CD8-positive, alpha-beta memory T cell (primary cell): Measurements from ENCODE around the gene TXNDC5. TPM values are rescaled to one million over a fixed set of nuclear protein-coding genes. Genes with fewer than 3 reads are reported as not detected.

ENCODE experiments used
- CTCF ChIA-PET: fragments of 350-600 bp; sonication (Branson Sonifier 250); formaldehyde crosslinking; loops from one replicate; lab custom pipeline; 2021; ENCODE audit warnings: antibody characterized with exemption; lab: Charles Lee
- POLR2A ChIA-PET: fragments of 350-600 bp; sonication (Branson Sonifier 250); formaldehyde crosslinking; loops from one replicate; lab custom pipeline; 2021; ENCODE audit warnings: antibody characterized with exemption; lab: Charles Lee
- DNase-seq, 5 donors: peaks; one replicate each; pipeline versions ENCODE4 v3.0.0 to v3.0.0-alpha.2; 2020 to 2022; ENCODE audit warnings: mixed read lengths in 1 of 5
- H3K27ac ChIP-seq: one replicate; pipeline ENCODE4 v1.7.0; 2013; ENCODE audit warnings: low read depth, mild to moderate bottlenecking, low read length, moderate library complexity
- H3K27me3 ChIP-seq: 2 replicates; pipeline ENCODE4 v1.7.0; 2013; ENCODE audit warnings: low read length, mild to moderate bottlenecking; ENCODE audit not compliant: insufficient read depth, poor library complexity, severe bottlenecking
- H3K36me3 ChIP-seq: 2 replicates; pipeline ENCODE4 v1.7.0; 2013; ENCODE audit warnings: mild to moderate bottlenecking, low read length, moderate library complexity; ENCODE audit not compliant: insufficient read depth
- H3K4me1 ChIP-seq: 2 replicates; pipeline ENCODE4 v1.7.0; 2013; ENCODE audit warnings: mild to moderate bottlenecking, low read length, moderate library complexity; ENCODE audit not compliant: insufficient read depth
- H3K4me3 ChIP-seq: 2 replicates; pipeline ENCODE4 v1.7.0; 2013; ENCODE audit warnings: mild to moderate bottlenecking, low read length
- H3K9me3 ChIP-seq: 2 replicates; pipeline ENCODE4 v1.7.0; 2013; ENCODE audit warnings: mild to moderate bottlenecking, low read length
- H3K27ac Mint-ChIP-seq, 8 donors: one replicate each; pipeline ENCODE4 v1.8.0; 2020 to 2021; ENCODE audit warnings: mixed read lengths in 8 of 8, mild to moderate bottlenecking in 6 of 8, inconsistent platforms in 3 of 8, moderate library complexity in 3 of 8
- H3K27me3 Mint-ChIP-seq, 2 donors: one replicate each; pipeline ENCODE4 v1.8.0; 2020 to 2021; ENCODE audit warnings: mixed read lengths in 2 of 2, mild to moderate bottlenecking in 1 of 2, moderate library complexity in 1 of 2
- H3K36me3 Mint-ChIP-seq, 3 donors: one replicate each; pipeline ENCODE4 v1.8.0; 2020 to 2021; ENCODE audit warnings: mixed read lengths in 3 of 3, inconsistent platforms in 1 of 3, mild to moderate bottlenecking in 1 of 3
- H3K4me1 Mint-ChIP-seq, 3 donors: one replicate each; pipeline ENCODE4 v1.8.0; 2020 to 2021; ENCODE audit warnings: mixed read lengths in 3 of 3, inconsistent platforms in 1 of 3, mild to moderate bottlenecking in 1 of 3
- H3K4me3 Mint-ChIP-seq, 7 donors: one replicate each; pipeline ENCODE4 v1.8.0; 2020 to 2021; ENCODE audit warnings: mixed read lengths in 7 of 7, mild to moderate bottlenecking in 6 of 7, moderate library complexity in 4 of 7, inconsistent platforms in 2 of 7
- H3K9me3 Mint-ChIP-seq, 5 donors: one replicate each; pipeline ENCODE4 v1.8.0; 2020 to 2022; ENCODE audit warnings: mixed read lengths in 5 of 5, mild to moderate bottlenecking in 3 of 5, moderate library complexity in 2 of 5, inconsistent platforms in 1 of 5
- polyA plus RNA-seq: library from polyadenylated mRNA; unstranded; fragments of 300-500 nt; fragmentation: Illumina TruSeq; gene quantifications from one replicate; pipeline ENCODE4 v1.2.3, GENCODE V29; 2021
- total RNA-seq, 2 experiments: library from RNA; stranded (reverse); gene quantifications; one replicate each; pipeline ENCODE4 v1.2.3, GENCODE V29; 2021

The TXNDC5 gene
- total and polyA plus RNA-seq, 3 experiments from 2014 or later: 34.7 to 79.8 (median 77.9) TPM

DNA sequence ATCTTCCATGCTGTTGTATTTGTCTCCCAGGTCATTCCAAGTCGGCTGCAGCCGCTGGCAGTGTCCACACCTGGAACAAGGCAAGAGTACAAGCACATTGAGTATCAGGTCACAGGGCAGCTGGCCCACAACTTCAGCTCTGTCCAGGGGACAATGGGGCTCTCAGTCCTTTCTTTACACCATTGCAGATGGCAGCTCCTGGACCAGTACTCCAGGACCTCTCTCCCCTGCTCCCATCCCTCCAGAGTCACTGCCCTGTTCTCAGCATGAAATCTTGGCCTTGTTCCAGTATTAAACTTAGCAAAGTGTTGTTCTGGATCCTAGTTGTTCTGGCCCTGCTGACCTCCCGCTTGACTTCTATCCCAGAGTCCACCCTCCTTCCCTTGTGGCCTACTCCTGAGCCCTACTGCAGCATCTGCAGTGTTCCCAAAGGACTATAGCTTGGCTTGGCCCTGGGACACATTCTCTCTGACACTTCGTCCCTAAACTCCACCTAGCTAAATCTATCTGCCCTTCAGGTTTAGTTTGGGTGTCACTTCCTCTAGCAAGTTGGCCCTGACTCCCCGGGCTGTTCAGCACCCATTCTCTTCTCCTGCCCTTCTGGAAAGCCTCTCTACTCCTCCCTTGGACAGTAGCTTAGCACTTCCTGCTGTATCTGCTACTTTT is 5.8 kb downstream of the TXNDC5 start:
- Histone ChIP-seq H3K4me3 (no peak overlapping the region), H3K36me3 (peaks cover 12% of the 10 kb centered on the region), H3K4me1 (peaks cover 7% of the 10 kb centered on the region), H3K27ac (no peak overlapping the region), H3K9me3 (no peaks in the 10 kb centered on the region), H3K27me3 (no peaks in the 10 kb centered on the region)
- ChIA-PET POLR2A (no interaction called here), CTCF (no interaction called here)
- H3K36me3 Mint-ChIP-seq: peaks cover 0 to 48% (median 17%) of the 10 kb centered on the region in 3 donors
- DNase-seq: no peak
- peaks cover 11 to 15% (median 11%) of the 10 kb centered on the region in 3 donors for H3K4me1 Mint-ChIP-seq
- no peaks in the 10 kb centered on the region for H3K9me3 Mint-ChIP-seq
- peak overlapping the region in 3 of 8 donors; percentile 39 to 52 (median 45) for H3K27ac Mint-ChIP-seq
- H3K4me3 Mint-ChIP-seq: no peak overlapping the region
- peaks cover 0 to 2% of the 10 kb centered on the region in 2 donors for H3K27me3 Mint-ChIP-seq

DNA sequence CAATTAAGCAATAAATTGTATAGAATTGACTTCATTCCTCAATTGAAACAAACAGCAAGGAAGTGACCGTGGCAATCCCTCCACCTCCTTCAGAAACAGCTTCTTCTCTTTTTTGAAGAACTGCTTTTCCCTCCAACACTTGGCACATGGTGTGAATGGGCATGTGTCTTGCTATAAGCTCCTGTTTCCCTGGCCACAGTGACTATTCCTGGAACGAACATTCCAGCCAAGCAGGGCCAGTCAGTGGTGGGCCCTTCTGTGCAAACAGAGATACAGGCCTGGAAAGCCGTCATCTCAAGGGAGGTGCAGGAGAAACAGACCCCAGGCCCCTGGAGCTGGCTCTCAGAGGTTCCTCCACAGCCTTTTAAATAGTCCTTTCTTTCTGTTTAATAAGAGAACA is 6.9 kb downstream of the TXNDC5 start:
- peaks cover 0 to 2% of the 10 kb centered on the region in 2 donors for H3K27me3 Mint-ChIP-seq
- Histone ChIP-seq H3K27me3 (no peaks in the 10 kb centered on the region), H3K9me3 (no peaks in the 10 kb centered on the region), H3K36me3 (peaks cover 12% of the 10 kb centered on the region), H3K4me1 (no peaks in the 10 kb centered on the region), H3K4me3 (no peak overlapping the region), H3K27ac (no peak overlapping the region)
- H3K27ac Mint-ChIP-seq: peak overlapping the region in 1 of 8 donors; percentile 17
- H3K4me1 Mint-ChIP-seq: peaks cover 2 to 8% (median 4%) of the 10 kb centered on the region in 3 donors
- CTCF ChIA-PET: no interaction called here
- no peak for DNase-seq
- POLR2A ChIA-PET: no interaction called here
- H3K4me3 Mint-ChIP-seq: no peak overlapping the region
- peaks cover 0 to 58% (median 18%) of the 10 kb centered on the region in 3 donors for H3K36me3 Mint-ChIP-seq
- H3K9me3 Mint-ChIP-seq: no peaks in the 10 kb centered on the region

DNA sequence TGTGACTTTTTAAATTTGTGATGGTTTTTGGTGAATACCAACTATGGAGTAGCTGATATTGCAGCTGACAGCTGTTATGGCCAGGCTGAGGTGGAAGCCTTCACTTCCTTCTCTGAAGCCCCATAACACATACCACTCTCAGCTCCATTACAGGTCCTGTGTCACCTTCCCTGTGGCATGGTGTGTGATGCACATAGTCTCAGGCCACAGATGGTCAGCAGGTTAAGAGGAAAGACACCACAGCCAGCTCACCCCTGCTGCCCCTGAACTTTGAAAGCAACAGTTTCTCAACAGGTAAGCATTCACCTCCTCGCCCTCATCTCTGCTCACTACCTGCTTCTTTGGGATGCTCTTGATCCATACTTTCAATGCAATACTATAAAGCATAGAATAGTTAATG is 7.7 kb downstream of the TXNDC5 start:
- CTCF ChIA-PET: no interaction called here

DNA sequence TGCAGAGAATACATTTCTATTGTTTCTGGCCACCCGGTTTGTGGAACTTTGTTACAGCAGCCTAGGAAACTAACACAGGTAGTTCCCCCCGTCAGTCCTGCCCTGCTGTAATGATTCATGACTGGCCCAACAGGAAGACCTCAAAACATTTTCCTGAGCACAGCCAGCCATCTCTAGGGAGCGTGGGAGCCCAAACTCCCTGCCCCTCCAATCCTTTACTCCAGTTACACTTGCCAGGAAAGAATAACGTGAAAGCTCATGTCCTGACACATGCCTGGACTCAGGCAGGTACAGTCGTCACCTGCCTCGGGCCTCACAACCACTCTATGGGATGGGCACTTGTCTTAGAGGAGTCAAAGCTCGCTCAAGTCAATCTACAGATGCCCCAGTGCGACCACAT is 8.4 kb downstream of the TXNDC5 start:
- no peak for DNase-seq
- H3K27me3 ChIP-seq: no peaks in the 10 kb centered on the region
- H3K36me3 Mint-ChIP-seq: peaks cover 0 to 72% (median 28%) of the 10 kb centered on the region in 3 donors
- no peaks in the 10 kb centered on the region for H3K9me3 ChIP-seq
- peaks cover 0 to 2% of the 10 kb centered on the region in 2 donors for H3K27me3 Mint-ChIP-seq
- H3K27ac Mint-ChIP-seq: no peak overlapping the region
- H3K9me3 Mint-ChIP-seq: no peaks in the 10 kb centered on the region
- H3K27ac ChIP-seq: no peak overlapping the region
- H3K4me1 ChIP-seq: no peaks in the 10 kb centered on the region
- H3K36me3 ChIP-seq: peaks cover 12% of the 10 kb centered on the region
- peaks cover 0 to 8% (median 2%) of the 10 kb centered on the region in 3 donors for H3K4me1 Mint-ChIP-seq
- ChIA-PET CTCF (no interaction called here), POLR2A (no interaction called here)
- no peak overlapping the region for H3K4me3 ChIP-seq
- no peak overlapping the region for H3K4me3 Mint-ChIP-seq

More for the DNA sequence above, 7.7 kb downstream of the TXNDC5 start:
- peaks cover 0 to 66% (median 22%) of the 10 kb centered on the region in 3 donors for H3K36me3 Mint-ChIP-seq
- no peak for DNase-seq
- no peak overlapping the region for H3K4me3 ChIP-seq
- no peaks in the 10 kb centered on the region for H3K9me3 Mint-ChIP-seq
- H3K4me3 Mint-ChIP-seq: no peak overlapping the region
- H3K9me3 ChIP-seq: no peaks in the 10 kb centered on the region
- no peaks in the 10 kb centered on the region for H3K4me1 ChIP-seq
- H3K36me3 ChIP-seq: peaks cover 12% of the 10 kb centered on the region
- peaks cover 0 to 2% of the 10 kb centered on the region in 2 donors for H3K27me3 Mint-ChIP-seq
- H3K4me1 Mint-ChIP-seq: peaks cover 0 to 8% (median 4%) of the 10 kb centered on the region in 3 donors
- H3K27ac ChIP-seq: no peak overlapping the region
- POLR2A ChIA-PET: no interaction called here
- no peaks in the 10 kb centered on the region for H3K27me3 ChIP-seq
- H3K27ac Mint-ChIP-seq: peak overlapping the region in 1 of 8 donors; percentile 8

DNA sequence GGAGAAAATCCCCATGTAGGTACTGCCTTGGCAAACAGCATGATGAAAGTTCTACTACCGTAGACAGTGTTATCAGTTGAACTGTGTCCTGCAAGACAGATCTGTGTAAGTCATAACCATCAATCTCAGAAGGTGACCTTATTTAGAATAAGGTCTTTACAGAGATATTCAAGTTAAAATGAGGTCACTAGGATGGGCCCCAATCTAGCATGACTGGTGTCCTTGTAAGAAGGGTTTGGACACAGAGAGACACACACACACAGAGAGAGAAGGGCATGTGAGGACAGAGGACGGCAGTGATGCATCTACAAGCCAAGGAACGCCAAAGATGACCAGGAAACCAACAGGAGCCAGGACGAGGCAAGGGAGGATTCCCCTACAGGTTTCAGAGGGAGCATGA is 8.8 kb downstream of the TXNDC5 start:
- peak overlapping the region in 1 of 8 donors; percentile 2 for H3K27ac Mint-ChIP-seq
- no peaks in the 10 kb centered on the region for H3K9me3 Mint-ChIP-seq
- ChIA-PET POLR2A (no interaction called here), CTCF (no interaction called here)
- peaks cover 0 to 74% (median 28%) of the 10 kb centered on the region in 3 donors for H3K36me3 Mint-ChIP-seq
- H3K4me1 Mint-ChIP-seq: peaks cover 0 to 8% (median 1%) of the 10 kb centered on the region in 3 donors
- Histone ChIP-seq H3K9me3 (no peaks in the 10 kb centered on the region), H3K4me1 (no peaks in the 10 kb centered on the region), H3K27ac (no peak overlapping the region), H3K27me3 (no peaks in the 10 kb centered on the region), H3K36me3 (peaks cover 12% of the 10 kb centered on the region), H3K4me3 (no peak overlapping the region)
- DNase-seq: no peak
- peaks cover 0 to 2% of the 10 kb centered on the region in 2 donors for H3K27me3 Mint-ChIP-seq
- H3K4me3 Mint-ChIP-seq: no peak overlapping the region

DNA sequence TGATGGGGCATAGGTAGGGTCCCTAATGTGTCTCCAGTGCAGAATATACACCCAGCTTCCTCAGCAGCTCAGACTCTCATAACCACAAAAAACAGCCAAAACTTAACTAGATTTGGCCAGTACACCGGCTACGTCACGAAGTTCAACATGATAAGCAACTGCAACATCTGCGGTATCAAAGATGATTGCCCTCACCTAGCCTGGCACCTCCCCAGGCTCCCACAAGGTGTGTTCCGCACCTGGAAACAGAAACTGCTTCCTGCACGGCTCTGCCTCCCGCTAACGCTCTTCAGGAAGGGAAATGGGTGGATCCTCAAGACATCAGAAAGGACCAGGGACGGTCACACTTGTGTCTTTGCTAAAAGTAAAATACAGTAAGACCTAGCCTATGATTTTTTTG is 9.5 kb downstream of the TXNDC5 start:
- Histone ChIP-seq H3K27me3 (no peaks in the 10 kb centered on the region), H3K4me1 (no peaks in the 10 kb centered on the region), H3K9me3 (no peaks in the 10 kb centered on the region), H3K36me3 (peaks cover 15% of the 10 kb centered on the region), H3K27ac (no peak overlapping the region), H3K4me3 (no peak overlapping the region)
- no peaks in the 10 kb centered on the region for H3K9me3 Mint-ChIP-seq
- peaks cover 0 to 2% of the 10 kb centered on the region in 2 donors for H3K27me3 Mint-ChIP-seq
- CTCF ChIA-PET: no interaction called here
- DNase-seq: no peak
- peaks cover 0 to 4% (median 0%) of the 10 kb centered on the region in 3 donors for H3K4me1 Mint-ChIP-seq
- no peak overlapping the region for H3K4me3 Mint-ChIP-seq
- H3K27ac Mint-ChIP-seq: peak overlapping the region in 1 of 8 donors; percentile 13
- POLR2A ChIA-PET: no interaction called here
- H3K36me3 Mint-ChIP-seq: peaks cover 0 to 82% (median 29%) of the 10 kb centered on the region in 3 donors

- ChIA-PET CTCF (no interaction called here), POLR2A (no interaction called here)
- H3K4me3 Mint-ChIP-seq: no peak overlapping the region
- peaks cover 0 to 2% of the 10 kb centered on the region in 2 donors for H3K27me3 Mint-ChIP-seq
- H3K9me3 Mint-ChIP-seq: no peaks in the 10 kb centered on the region
- H3K4me1 Mint-ChIP-seq: peaks cover 0 to 4% (median 0%) of the 10 kb centered on the region in 3 donors
- no peaks in the 10 kb centered on the region for H3K9me3 ChIP-seq
- H3K36me3 Mint-ChIP-seq: peaks cover 0 to 85% (median 33%) of the 10 kb centered on the region in 3 donors
- no peaks in the 10 kb centered on the region for H3K4me1 ChIP-seq
- DNase-seq: no peak
- no peak overlapping the region for H3K4me3 ChIP-seq
- no peak overlapping the region for H3K27ac Mint-ChIP-seq
- H3K36me3 ChIP-seq: peaks cover 15% of the 10 kb centered on the region
- H3K27ac ChIP-seq: no peak overlapping the region
- H3K27me3 ChIP-seq: no peaks in the 10 kb centered on the region
These were observed 10.0 kb downstream of the TXNDC5 start for GRCh38 chr6:7900621-7901020.

DNA sequence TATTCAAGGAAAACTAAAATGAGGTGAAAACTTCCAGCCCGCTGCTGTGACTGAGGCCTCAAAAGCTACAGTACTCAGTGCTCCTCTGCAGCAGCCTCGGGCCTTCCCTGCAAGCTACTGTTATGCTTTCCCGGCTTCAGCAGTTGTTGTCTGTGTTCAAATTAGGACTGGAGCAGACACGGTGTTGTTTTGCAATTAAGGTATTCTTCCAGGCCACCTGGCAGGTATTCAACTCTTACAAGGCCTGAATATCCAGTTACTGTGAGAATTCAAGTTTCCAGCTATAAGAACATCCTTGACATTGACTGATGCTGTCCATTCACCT is 10.7 kb downstream of the TXNDC5 start:
- no peak overlapping the region for H3K27ac Mint-ChIP-seq
- peaks cover 0 to under 1% (median 0%) of the 10 kb centered on the region in 3 donors for H3K4me1 Mint-ChIP-seq
- Histone ChIP-seq H3K4me3 (no peak overlapping the region), H3K9me3 (no peaks in the 10 kb centered on the region), H3K27ac (no peak overlapping the region), H3K4me1 (no peaks in the 10 kb centered on the region), H3K27me3 (no peaks in the 10 kb centered on the region), H3K36me3 (peaks cover 15% of the 10 kb centered on the region)
- H3K27me3 Mint-ChIP-seq: peaks cover 0 to 2% of the 10 kb centered on the region in 2 donors
- H3K9me3 Mint-ChIP-seq: no peaks in the 10 kb centered on the region
- H3K4me3 Mint-ChIP-seq: no peak overlapping the region
- H3K36me3 Mint-ChIP-seq: peaks cover 0 to 89% (median 31%) of the 10 kb centered on the region in 3 donors
- CTCF ChIA-PET: interaction anchor here (0.9 kb wide), 1 partner anchor 319 kb away, joined by 4 read pairs; no protein-coding TSS in a partner anchor
- POLR2A ChIA-PET: no interaction called here
- DNase-seq: no peak
